Endothelial cell of umbilical vein (primary cell): Measurements from ENCODE around the gene DNM2. TPM values are rescaled to one million over a fixed set of nuclear protein-coding genes. Genes with fewer than 3 reads are reported as not detected.

Experiments used
- BruUV-seq: library from RNA; stranded (reverse); fragments of 400-500 nt; replicated peaks from 2 replicates; lab custom pipeline; 2021; lab: Mats Ljungman, UMichigan
- CTCF ChIA-PET: fragments of 300-600, 350-600 bp; sonication (Branson Sonifier 250); formaldehyde crosslinking; loops from one replicate; lab custom pipeline; 2021; ENCODE audit warnings: antibody characterized with exemption, inconsistent platforms; lab: Charles Lee
- POLR2A ChIA-PET: fragments of 300-600, 350-600 bp; sonication (Branson Sonifier 250); formaldehyde crosslinking; loops from one replicate; lab custom pipeline; 2021; ENCODE audit warnings: antibody characterized with exemption, inconsistent platforms; lab: Charles Lee
- DNase-seq: peaks from one replicate; pipeline ENCODE4 v3.0.0-alpha.2; 2011; ENCODE audit warnings: low read depth, low spot score
- FAIRE-seq: peaks from 2 replicates; lab custom pipeline; 2011; peaks lifted over from hg19 to GRCh38; lab: Jason Lieb, UNC
- H2AFZ ChIP-seq: 2 replicates; pipeline ENCODE4 v1.6.0; 2012; ENCODE audit warnings: low read depth, low read length, control low read depth, inconsistent platforms
- H3K27ac ChIP-seq: 2 replicates; pipeline ENCODE4 v1.5.1; 2011; ENCODE audit warnings: low read depth, mild to moderate bottlenecking, control low read depth, low read length, moderate library complexity; ENCODE audit not compliant: insufficient read depth
- H3K27me3 ChIP-seq, 2 experiments: 2 replicates each; pipeline versions ENCODE4 v1.6.0 to v1.6.1; 2011; ENCODE audit warnings: low read length in 2 of 2, mixed read lengths in 1 of 2; ENCODE audit not compliant: control insufficient read depth in 2 of 2, insufficient read depth in 2 of 2
- H3K36me3 ChIP-seq, 2 experiments: 2 replicates in 1 of 2; 3 replicates in 1 of 2; pipeline ENCODE4 v1.5.1; 2011; ENCODE audit warnings: low read length in 2 of 2, mild to moderate bottlenecking in 1 of 2, moderate library complexity in 1 of 2; ENCODE audit not compliant: control insufficient read depth in 2 of 2, insufficient read depth in 2 of 2; ENCODE audit errors: extremely low read depth in 1 of 2
- H3K4me1 ChIP-seq: 3 replicates; pipeline ENCODE4 v1.5.1; 2011; ENCODE audit warnings: mild to moderate bottlenecking, low read length; ENCODE audit not compliant: control insufficient read depth, insufficient read depth; ENCODE audit errors: extremely low read depth
- H3K4me2 ChIP-seq: 2 replicates; pipeline ENCODE4 v1.6.1; 2011; ENCODE audit warnings: low read length, control low read depth, mixed read lengths; ENCODE audit not compliant: insufficient read depth
- H3K4me3 ChIP-seq, 3 experiments: fragments of 200-600 bp in 1 of 3; sonication (generic), shearing (Covaris generic) in 1 of 3; replicated peaks in 1 of 3; 2 replicates each; pipeline ENCODE4 v1.5.1; 2011 to 2016; ENCODE audit warnings: control low read depth in 3 of 3, low read length in 3 of 3, mild to moderate bottlenecking in 2 of 3, inconsistent platforms in 1 of 3, low read depth in 1 of 3, moderate library complexity in 1 of 3; ENCODE audit not compliant: insufficient read depth in 1 of 3
- H3K79me2 ChIP-seq: 2 replicates; pipeline ENCODE4 v1.6.0; 2012; ENCODE audit warnings: low read length, inconsistent platforms; ENCODE audit not compliant: control insufficient read depth, insufficient read depth
- H3K9ac ChIP-seq: replicated peaks from 2 replicates; pipeline ENCODE3; 2011; ENCODE audit warnings: low read length, control low read depth; ENCODE audit not compliant: insufficient read depth; ENCODE audit errors: extremely low read depth
- H3K9me1 ChIP-seq: replicated peaks from 3 replicates; pipeline ENCODE4 v1.6.0; 2011; ENCODE audit warnings: mild to moderate bottlenecking, low read length; ENCODE audit not compliant: control insufficient read depth, insufficient read depth; ENCODE audit errors: extremely low read depth
- H3K9me3 ChIP-seq: replicated peaks from 2 replicates; pipeline ENCODE4 v1.5.1; 2012; ENCODE audit warnings: low read length, inconsistent platforms; ENCODE audit not compliant: control insufficient read depth, insufficient read depth
- H4K20me1 ChIP-seq: replicated peaks from 2 replicates; pipeline ENCODE3; 2011; ENCODE audit warnings: mild to moderate bottlenecking, low read length; ENCODE audit not compliant: control insufficient read depth, insufficient read depth; ENCODE audit errors: extremely low read depth
- CTCF ChIP-seq, 2 donors: IDR thresholded peaks; 1 replicate in 1 of 2; 2 replicates in 1 of 2; pipeline ENCODE4 v1.5.1; 2011; ENCODE audit warnings: low read length in 2 of 2, mild to moderate bottlenecking in 2 of 2, moderate library complexity in 2 of 2, control low read depth in 1 of 2, inconsistent platforms in 1 of 2, low read depth in 1 of 2; ENCODE audit not compliant: insufficient read depth in 1 of 2; ENCODE audit errors: extremely low read depth in 1 of 2
- EZH2 ChIP-seq: IDR thresholded peaks from 2 replicates; pipeline ENCODE4 v1.6.1; 2012; ENCODE audit warnings: borderline replicate concordance, low read depth, mild to moderate bottlenecking, moderate library complexity, low read length, inconsistent platforms; ENCODE audit not compliant: severe bottlenecking
- FOS ChIP-seq: IDR thresholded peaks from 2 replicates; pipeline ENCODE4 v1.6.1; 2011; ENCODE audit warnings: mild to moderate bottlenecking, low read length, moderate library complexity, borderline replicate concordance; ENCODE audit not compliant: insufficient read depth
- GATA2 ChIP-seq: IDR thresholded peaks from 2 replicates; pipeline ENCODE4 v1.7.0; 2011; ENCODE audit warnings: low read depth, mild to moderate bottlenecking, moderate library complexity, mixed read lengths, low read length; ENCODE audit not compliant: insufficient read length, insufficient read depth
- JUN ChIP-seq: IDR thresholded peaks from 2 replicates; pipeline ENCODE4 v1.6.1; 2011; ENCODE audit warnings: borderline replicate concordance, low read depth; ENCODE audit not compliant: insufficient read length, insufficient read depth
- MAX ChIP-seq: IDR thresholded peaks from 2 replicates; pipeline ENCODE4 v1.6.1; 2011; ENCODE audit not compliant: insufficient read depth, insufficient read length
- MYC ChIP-seq: IDR thresholded peaks from one replicate; pipeline ENCODE4 v1.6.1; 2011; ENCODE audit warnings: mild to moderate bottlenecking, low read depth, low read length
- POLR2A ChIP-seq: IDR thresholded peaks from 2 replicates; pipeline ENCODE4 v1.6.1; 2012; ENCODE audit warnings: low read depth, mild to moderate bottlenecking, control low read depth, low read length
- POLR2AphosphoS5 ChIP-seq: IDR thresholded peaks from 2 replicates; pipeline ENCODE4 v1.6.1; 2012; ENCODE audit warnings: low read depth, mild to moderate bottlenecking, control low read depth, low read length, moderate library complexity; ENCODE audit not compliant: insufficient read depth
- dilution Hi-C: fragments of 300-500 bp; cut with MboI; formaldehyde crosslinking; loops from one replicate; pipeline ENCODE4 v1.15.0; 2019; ENCODE audit warnings: low sequenced_read_pairs; ENCODE audit not compliant: extremely low pct_ligation_motif_present
- intact Hi-C: fragments of 100-400 bp; cut with micrococcal nuclease; formaldehyde crosslinking; loops from one replicate; pipeline ENCODE4 v1.10.0; 2022
- polyA plus RNA-seq, 4 experiments: library from polyadenylated mRNA; depleted of rRNA in 3 of 4; stranded (reverse) in 3 of 4; unstranded in 1 of 4; fragments of >200 nt; gene quantifications; 2 replicates each; pipeline versions ENCODE4 v1.2.1 to v1.2.3, GENCODE V29; 2011 to 2012; ENCODE audit warnings: missing spikeins in 1 of 4
- total RNA-seq: library from RNA; stranded (reverse); gene quantifications from 2 replicates; pipeline ENCODE4 v1.2.3, GENCODE V29; 2021

DNM2 gene
- total and polyA plus RNA-seq, 2 donors (not counting 3 experiments of a cell fraction or from before 2014, with no cell fraction given) = 81.8 to 175 TPM

GRCh38 chr19:10752237-10752912 is 34.5 kb downstream of the DNM2 start:
- Histone ChIP-seq H3K9ac (no peak overlapping the region), H4K20me1 (no peaks in the 10 kb centered on the region), H3K79me2 (peaks cover 83% of the 10 kb centered on the region), H3K27me3 (no peaks in the 10 kb centered on the region), H3K4me1 (peaks cover 27% of the 10 kb centered on the region), H3K27ac (peak overlapping the region; percentile 1), H3K4me3 (no peak overlapping the region), H2AFZ (no peak overlapping the region), H3K9me3 (no peaks in the 10 kb centered on the region), H3K9me1 (no peaks in the 10 kb centered on the region), H3K4me2 (no peak overlapping the region), H3K36me3 (no peaks in the 10 kb centered on the region)
- DNase-seq (no peak), FAIRE-seq (no peak)
- BruUV-seq = no TSS peak
- ChIA-PET POLR2A (interaction anchor here (0.6 kb wide), 1 partner anchor 77 kb away, joined by 3 read pairs; no protein-coding TSS in a partner anchor), CTCF (interaction anchor here (0.6 to 1.7 kb wide), 4 partner anchors 10 to 112 kb away, joined by 3 to 5 read pairs (median 4); no protein-coding TSS in a partner anchor)
- no peak for TF ChIP-seq MYC
- no peak for TF ChIP-seq CTCF (IDR thresholded peaks at IDR 0.05; ENCODE audit: extremely low read depth in 1 of 2, insufficient read depth in 1 of 2, low read depth in 1 of 2, low read length in 2 of 2)
- no peak for TF ChIP-seq EZH2
- TF ChIP-seq POLR2A = no peak
- no peak for TF ChIP-seq POLR2AphosphoS5
- TF ChIP-seq GATA2 = no peak
- no peak for TF ChIP-seq MAX
- no peak for TF ChIP-seq JUN
- no peak for TF ChIP-seq FOS
- dilution Hi-C loops = no loop called here
- intact Hi-C loops = no loop called here
